KG1 (cell line): ENCODE data around the gene DPM1.

Experiments
- DNase-seq: peaks from one replicate; lab custom pipeline; 2025; lab: John Stamatoyannopoulos, UW

Gene DPM1

DNA sequence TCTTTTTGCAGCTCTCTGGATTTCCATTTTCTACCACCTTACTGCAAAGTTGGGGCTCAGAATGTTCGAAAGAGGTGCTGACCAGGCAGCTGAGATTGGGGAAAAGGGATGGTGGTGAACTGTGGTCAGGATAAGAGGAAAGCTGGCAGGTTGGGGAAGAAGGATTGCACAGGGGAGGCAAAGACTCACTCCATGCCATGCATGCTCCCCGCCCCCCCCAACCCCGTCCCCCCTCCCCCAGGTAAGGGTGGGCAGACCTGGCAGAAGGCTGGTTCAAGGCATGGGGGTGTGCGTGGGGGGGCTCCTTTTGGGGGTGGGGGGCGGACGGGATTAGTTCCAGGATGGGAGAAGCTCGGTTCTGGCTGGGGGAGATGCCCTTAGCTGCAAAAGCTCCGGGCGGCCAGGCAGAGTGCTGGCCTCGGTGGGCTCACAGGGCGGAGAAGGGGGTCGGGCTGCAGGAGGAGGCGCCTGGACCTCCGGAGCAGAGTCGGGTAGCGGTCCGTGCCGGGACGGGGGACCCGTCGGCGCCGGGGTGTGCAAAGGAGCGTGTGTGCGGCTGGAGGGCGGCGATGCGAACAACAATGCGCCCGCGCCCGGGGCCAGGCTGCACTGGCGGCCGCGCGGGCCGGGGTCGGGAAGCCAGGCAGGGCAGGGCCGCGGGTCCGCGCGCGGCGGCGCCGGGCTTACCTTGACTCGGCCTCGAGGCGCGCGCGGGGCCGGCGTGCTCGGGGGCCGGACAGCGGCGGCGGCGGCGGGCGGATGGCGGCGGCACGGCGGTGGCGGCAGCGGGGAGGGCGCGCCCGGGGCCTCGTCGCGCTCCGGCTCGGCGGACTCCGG is 28.0 kb downstream of the DPM1 start:
- no peak for DNase-seq

- peak; percentile 78 for DNase-seq
Measured at GRCh38 chr20:50929299-50930138, 28.8 kb downstream of the DPM1 start.

GRCh38 chr20:50928469-50928868 is 29.9 kb downstream of the DPM1 start:
- no peak for DNase-seq

DNA sequence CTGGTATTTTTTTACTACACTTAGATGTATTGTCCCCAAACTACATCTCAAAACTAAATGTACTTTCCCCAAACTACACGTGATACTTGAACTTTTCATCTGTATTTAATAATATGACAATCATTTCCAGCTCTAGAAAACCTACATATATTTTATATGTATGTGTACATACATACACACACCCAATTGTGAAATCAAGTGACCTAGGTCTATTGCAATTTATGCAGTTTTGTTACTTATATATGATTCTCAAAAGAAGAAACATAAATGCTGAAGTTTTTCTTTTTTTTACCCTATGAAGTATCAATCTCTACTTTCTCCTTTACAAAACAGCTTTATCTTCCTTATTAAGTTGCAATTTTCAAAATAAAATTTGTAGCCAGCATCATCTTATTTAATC is 31.8 kb downstream of the DPM1 start:
- no peak for DNase-seq

GRCh38 chr20:50924261-50924920 is 33.9 kb downstream of the DPM1 start:
- no peak for DNase-seq

GRCh38 chr20:50921803-50922501 is 36.4 kb downstream of the DPM1 start:
- no peak for DNase-seq

DNA sequence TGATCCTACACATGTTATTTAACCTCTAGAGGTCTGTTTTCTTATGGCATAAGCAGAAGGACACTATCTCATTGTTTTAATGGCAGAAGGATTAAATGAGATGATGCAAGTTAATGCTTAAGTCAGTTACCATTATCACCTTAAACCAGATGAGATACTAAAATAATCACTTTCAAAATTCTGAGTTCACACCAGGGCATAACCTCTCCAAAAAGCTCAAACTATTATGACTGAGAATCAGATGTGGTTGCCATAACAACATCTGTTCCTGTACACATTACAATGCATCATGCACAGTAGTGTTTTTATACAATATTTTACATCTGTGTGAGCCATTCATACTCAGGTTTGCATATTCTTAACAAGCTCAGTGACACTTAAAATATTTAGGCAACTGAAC is 37.3 kb downstream of the DPM1 start:
- no peak for DNase-seq

DNA sequence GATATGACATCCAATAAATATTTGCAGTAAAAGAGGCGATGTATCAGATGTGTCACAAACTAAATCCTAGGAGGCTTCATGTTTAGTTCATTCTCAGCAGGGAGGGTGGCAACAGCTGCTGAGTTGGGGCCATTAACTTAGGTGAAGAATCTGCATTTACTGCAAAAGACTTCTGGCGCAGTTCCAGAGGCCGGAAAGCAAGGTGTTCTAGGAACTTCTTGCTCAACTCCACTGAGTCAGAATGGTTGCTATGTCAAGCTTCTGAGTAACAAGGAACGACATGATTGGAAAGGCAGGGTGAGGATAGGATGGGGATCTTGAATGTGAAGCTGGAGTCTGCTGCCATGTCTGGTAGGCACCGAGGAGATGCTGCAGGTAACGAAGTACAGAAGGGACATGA is 38.8 kb downstream of the DPM1 start:
- no peak for DNase-seq

- DNase-seq: no peak
Measured at GRCh38 chr20:50918403-50918802, 39.9 kb downstream of the DPM1 start.

GRCh38 chr20:50916934-50917333 is 41.4 kb downstream of the DPM1 start:
- DNase-seq: no peak

DNA sequence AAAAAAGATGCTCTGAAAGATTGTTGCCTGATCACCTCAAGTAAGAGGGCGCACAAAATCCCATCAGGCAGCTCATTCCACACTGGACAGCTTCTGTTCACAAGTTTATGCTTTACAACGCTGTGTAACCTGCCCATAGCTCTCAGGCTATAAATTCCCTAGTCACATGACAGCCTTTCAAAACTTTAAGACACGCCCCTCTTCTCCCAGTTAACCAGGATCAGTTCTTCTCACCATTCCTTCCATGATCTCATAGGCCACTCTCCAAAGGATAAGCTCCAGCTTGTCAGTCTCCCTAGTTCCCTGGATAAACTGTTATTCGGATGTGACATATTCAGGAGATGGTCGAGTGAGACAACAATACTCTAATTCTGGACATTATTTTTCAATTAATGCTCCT is 42.1 kb downstream of the DPM1 start:
- no peak for DNase-seq

- no peak for DNase-seq
Measured at GRCh38 chr20:50915424-50915823, 42.9 kb downstream of the DPM1 start.

DNA sequence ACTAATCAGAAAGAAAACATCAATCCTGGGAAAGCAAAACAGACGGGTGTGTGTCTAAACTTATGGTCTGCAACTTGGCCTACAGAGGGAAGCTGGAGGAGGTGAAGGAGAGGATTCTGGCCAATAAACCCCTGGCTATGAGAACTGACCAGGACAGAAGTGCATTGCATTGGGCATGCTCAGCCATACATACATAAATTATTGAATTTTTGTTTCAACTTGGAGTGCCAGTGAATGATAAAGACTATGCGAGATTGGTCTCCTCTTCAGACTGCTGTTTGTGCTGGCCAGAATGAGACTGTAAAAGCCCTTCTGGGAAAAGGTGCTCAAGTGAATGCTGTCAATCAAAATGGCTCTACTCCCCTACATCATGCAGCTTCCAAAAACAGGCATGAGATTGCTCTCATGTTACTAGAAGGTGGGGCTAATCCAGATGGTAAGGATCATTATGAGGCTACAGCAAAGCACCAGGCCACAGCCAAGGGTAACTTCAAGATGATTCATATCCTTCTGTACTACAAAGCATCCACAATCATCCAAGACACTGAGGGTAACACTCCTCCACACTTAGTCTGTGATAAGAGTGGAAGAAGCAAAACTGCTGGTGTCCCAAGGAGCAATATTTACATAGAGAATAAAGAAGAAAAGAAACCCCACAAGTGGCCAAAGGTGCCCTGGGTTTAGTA is 44.5 kb downstream of the DPM1 start:
- DNase-seq: no peak

- DNase-seq: no peak
Measured at GRCh38 chr20:50911716-50912115, 46.6 kb downstream of the DPM1 start.

GRCh38 chr20:50911030-50911429 is 47.3 kb downstream of the DPM1 start:
- no peak for DNase-seq

DNA sequence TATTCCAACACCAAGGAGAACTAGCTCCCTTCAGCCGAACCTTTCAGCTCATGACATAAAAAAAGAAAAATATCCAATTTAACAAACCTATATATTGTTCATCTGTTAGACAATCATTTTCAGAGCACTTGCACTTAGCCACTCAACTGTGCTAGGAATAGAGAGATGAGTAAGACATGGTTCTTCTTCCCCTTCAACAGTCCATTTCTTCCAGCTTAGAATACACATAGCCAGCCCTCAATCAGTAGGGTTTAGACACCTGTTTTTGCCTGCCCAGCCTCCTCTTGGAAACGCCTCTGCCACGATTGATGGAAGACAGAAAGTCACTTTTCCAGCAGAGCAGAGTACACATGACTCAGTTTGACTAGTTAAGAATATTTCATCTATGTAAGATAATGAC is 48.9 kb downstream of the DPM1 start:
- DNase-seq: no peak

DNA sequence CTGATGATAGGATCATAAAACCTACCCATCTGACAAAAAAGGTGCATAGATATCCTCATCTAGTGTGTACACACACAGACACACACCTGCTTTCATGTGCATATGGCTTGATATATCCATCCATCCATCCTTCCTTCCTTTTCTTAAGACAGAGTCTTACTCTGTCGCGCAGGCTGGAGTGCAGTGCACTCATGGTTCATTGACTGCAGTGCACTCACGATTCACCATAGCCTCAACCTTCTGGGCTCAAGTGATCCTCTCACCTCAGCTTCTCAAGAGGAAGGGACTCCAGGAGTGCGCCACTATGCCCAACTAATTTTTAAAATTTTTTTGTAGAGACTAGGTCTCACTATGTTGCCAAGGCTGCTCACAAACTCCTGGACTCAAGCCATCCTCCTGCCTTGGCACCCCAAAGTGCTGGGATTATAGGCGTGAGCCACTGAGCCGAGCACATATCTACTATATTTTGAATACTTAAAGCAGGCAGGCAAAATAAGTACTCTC is 54.2 kb downstream of the DPM1 start:
- no peak for DNase-seq

GRCh38 chr20:50903353-50904051 is 54.8 kb downstream of the DPM1 start:
- no peak for DNase-seq

- DNase-seq: no peak
Measured at GRCh38 chr20:50901301-50901700, 57.0 kb downstream of the DPM1 start.

- no peak for DNase-seq
Measured at GRCh38 chr20:50900261-50900660, 58.1 kb downstream of the DPM1 start.

GRCh38 chr20:50898475-50898874 is 59.9 kb downstream of the DPM1 start:
- DNase-seq: no peak
